T1000 (cell line): Measurements from ENCODE around the gene SLC7A5.
"Not testable (repeated sequence)": the region's sequence is repeated elsewhere in the genome, so short reads cannot be mapped to it uniquely, and the experiment has no call there.

ENCODE experiments used
- DNase-seq: peaks from one replicate; lab custom pipeline; 2025; ENCODE audit warnings: mixed read lengths; lab: John Stamatoyannopoulos, UW

The SLC7A5 gene

GRCh38 chr16:87887931-87888330 is 18.6 kb upstream of the SLC7A5 start:
- not testable (repeated sequence) for DNase-seq

- DNase-seq, result not testable (repeated sequence)
Measured at GRCh38 chr16:87885371-87885967, 16.2 kb upstream of the SLC7A5 start.

DNA sequence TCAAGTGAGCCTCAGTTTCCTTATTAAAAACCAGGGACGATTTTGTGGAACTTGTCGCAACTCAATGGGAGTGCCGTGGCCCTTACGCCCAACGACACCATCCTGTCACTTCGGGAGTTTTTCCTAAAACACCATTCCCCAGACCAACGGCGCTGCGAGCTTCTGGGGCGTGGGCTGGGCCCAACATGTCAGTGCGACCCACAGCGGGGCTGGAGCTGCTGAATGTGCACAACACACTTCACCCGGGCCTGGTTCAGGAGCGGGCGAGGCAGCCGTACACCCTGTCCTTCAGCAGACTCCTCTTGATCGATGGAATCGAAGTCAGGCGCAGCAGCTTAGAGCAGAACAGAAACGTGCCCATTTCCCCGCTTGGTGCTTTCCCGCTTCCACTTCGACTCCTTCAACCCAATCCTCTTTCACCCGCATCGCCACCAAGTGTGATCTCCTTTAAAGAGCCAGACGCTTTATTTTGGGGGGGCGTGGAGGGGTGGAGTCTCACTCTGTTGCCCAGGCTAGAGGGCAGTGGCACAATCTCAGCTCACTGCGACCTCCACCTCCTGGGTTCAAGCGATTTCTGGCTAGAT is 13.2 kb upstream of the SLC7A5 start:
- DNase-seq, result no peak

DNA sequence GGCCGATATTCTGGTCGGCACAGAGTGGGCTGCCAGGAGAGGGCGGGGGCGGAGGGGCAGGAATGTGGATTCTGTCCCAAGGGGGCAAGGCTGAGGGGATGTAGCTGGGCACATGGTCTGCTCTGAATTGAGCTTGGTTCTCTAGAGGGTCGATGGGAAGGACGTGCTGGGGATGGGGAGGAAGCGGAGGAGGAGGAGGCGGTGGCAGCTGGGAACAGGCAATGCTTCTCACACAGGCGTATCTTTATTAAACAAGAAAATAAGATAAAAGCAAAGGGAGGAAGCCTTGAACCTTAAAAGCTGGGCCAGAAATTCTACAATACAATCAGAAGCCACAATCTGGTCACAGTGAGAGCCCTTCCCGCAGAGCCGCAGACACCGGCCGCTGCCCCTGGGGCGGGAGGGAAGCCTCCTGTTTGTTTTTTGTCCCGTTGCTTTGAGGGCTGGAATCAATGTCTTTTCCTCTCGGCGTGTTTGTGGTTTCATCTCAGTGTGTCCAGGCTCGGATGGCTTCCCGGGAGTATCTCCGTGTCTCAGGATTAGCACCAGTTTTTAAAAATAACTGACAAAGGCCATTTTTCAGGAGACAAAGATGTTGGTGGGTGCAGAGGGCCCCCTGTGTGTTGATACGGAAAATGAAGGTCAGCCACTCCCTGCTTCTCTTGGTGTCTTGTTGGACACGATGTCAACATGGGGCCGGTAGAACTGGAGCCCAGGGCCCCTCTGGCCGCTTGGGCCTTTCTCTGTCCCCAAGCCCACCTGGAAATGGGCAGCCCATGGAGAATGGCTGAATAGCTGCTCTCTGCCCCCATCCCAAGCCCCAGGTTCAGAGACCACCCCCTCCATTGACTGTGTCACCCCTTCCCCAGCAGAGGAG is 12.3 kb upstream of the SLC7A5 start:
- no peak for DNase-seq

- DNase-seq, result no peak
Measured at GRCh38 chr16:87880117-87880696, 10.9 kb upstream of the SLC7A5 start.

GRCh38 chr16:87879411-87880013 is 10.2 kb upstream of the SLC7A5 start:
- not testable (repeated sequence) for DNase-seq

DNA sequence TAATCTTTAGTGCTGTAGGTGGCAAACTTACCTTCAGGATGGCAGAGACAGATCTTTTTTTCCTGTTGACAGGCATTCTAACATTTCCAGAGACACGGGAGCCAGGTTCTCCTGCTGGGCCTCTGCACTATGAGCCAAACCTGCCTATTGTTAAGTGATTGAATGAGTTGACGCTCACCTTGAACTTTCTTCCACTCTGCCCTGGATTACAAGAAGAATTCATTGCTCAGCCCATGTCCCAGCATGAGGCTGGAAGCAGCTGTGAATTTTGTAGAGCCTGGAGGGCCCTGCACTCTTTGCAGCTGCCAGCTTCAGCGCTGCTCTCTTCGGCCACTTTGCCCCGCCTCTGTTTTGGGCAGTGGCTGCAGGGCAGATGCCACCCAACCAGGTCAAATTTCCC is 9.4 kb upstream of the SLC7A5 start:
- DNase-seq, result no peak

GRCh38 chr16:87877942-87878507 is 8.7 kb upstream of the SLC7A5 start:
- no peak for DNase-seq

DNA sequence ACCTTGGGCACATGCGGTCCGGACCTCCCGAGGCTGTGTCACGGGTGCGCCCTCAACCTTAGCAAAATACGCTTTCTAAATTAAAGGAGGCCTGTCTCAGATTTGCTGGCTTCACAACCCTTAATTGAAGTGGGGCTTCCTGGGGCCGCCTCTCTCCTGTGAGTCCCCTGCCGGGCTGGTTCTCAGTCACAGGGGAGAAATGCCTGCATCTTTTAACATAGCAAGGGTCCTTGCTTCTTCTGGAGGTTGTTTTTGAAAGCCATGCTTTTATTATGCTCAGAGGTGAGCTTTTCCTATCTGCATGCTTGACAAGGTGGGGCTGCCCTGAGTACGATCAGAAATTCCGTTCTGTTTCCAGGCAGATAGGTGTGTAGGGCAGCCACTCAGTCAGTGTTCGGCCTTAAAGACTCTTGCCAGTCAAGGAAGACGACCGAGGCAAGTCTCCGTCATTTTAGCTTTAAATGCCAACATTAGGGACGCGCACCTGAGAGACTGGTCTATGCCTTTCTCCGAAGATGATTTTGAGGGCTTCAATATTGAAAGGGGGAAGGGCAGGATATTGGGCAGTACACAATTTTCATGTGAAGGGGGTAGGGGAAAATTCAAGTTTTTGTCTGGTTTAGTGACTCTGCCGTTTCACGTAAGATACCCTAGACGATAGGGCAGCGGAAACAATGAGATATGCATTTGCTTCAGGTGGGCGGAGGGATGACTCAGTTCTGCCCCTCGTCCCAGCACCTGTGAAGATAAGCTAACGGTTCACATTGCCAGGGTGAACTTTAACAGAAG is 5.5 kb upstream of the SLC7A5 start:
- no peak for DNase-seq

GRCh38 chr16:87870418-87871291 is 1.3 kb upstream of the SLC7A5 start:
- DNase-seq, result peak; percentile 8

DNA sequence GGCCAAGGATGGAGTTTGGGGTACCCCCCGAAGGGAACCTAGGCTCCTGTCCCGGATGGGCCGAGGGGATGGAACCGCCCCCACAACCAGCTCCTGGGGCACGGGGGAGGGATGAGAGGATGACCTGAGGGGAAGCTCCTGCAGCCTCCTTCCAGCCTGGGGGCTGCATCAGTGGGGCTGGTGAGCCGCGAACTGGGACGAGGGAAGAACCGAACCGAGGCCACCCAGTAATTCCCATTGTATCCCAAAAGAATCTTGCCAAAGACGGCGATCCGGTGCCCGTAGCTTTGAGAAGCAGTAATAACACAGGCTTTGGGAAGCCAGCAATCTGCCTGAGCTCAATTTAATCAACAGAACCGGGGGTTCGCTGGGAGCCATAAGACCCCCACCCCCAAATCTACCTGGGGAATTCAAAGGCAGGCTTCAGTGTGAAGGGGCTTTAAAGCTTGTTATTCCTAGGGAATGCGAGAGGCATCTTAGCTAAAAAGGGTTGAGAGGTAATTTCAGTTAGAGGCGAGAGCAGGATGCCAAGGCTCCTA is 641 bp upstream of the SLC7A5 start:
- not testable (repeated sequence) for DNase-seq

GRCh38 chr16:87868254-87869029 is 865 bp downstream of the SLC7A5 start:
- peak; percentile 67 for DNase-seq

GRCh38 chr16:87865902-87866555 is 3.3 kb downstream of the SLC7A5 start:
- DNase-seq, result not testable (repeated sequence)

GRCh38 chr16:87864331-87864989 is 4.8 kb downstream of the SLC7A5 start:
- DNase-seq, result no peak

- DNase-seq, result not testable (repeated sequence)
Measured at GRCh38 chr16:87863327-87863635, 6.0 kb downstream of the SLC7A5 start.

GRCh38 chr16:87862597-87863326 is 6.5 kb downstream of the SLC7A5 start:
- not testable (repeated sequence) for DNase-seq
